ENCODE measurements around the gene GAGE13.
"Not testable (repeated sequence)": the region's sequence is repeated elsewhere in the genome, so short reads cannot be mapped to it uniquely, and the experiment has no call there.

Gene GAGE13

DNA sequence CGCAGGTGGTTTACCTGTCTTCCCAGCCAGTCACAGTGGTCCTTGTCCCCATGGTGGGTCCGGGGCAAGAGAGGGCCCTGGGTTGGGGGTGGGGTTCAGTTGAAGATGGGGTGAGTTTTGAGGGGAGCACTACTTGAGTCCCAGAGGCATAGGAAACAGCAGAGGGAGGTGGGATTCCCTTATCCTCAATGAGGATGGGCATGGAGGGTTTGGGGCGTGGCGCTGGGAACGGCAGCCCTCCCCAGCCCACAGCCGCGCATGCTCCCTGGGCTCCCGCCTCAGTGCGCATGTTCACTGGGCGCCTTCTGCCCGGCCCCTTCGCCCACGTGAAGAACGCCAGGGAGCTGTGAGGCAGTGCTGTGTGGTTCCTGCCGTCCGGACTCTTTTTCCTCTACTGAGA is at the start of gene GAGE13:
Gene GAGE13, plus strand, starts transcription at position 301 of the 400 bp plus-strand sequence. CDS start 1,156 bp downstream, outside the sequence.
- not testable (repeated sequence) for TF ChIP-seq GATA3, GATA2 (IDR thresholded peaks at IDR 0.05; ENCODE audit: low read depth, low read length)

- TF ChIP-seq GATA3 (IDR thresholded peaks at IDR 0.05; ENCODE audit: low read depth, low read length) (no peak), GATA2 (IDR thresholded peaks at IDR 0.05; ENCODE audit: low read depth, low read length) (0 out of 2 replicates have a peak, but pooled peaks have one; percentile 31)
Observed at GRCh38 chrX:49282647-49283011, 48.8 kb upstream of the GAGE13 start.

GRCh38 chrX:49284212-49284611 is 47.2 kb upstream of the GAGE13 start:
- TF ChIP-seq GATA3 (IDR thresholded peaks at IDR 0.05; ENCODE audit: low read depth, low read length) (no peak), GATA2 (IDR thresholded peaks at IDR 0.05; ENCODE audit: low read depth, low read length) (no peak)

DNA sequence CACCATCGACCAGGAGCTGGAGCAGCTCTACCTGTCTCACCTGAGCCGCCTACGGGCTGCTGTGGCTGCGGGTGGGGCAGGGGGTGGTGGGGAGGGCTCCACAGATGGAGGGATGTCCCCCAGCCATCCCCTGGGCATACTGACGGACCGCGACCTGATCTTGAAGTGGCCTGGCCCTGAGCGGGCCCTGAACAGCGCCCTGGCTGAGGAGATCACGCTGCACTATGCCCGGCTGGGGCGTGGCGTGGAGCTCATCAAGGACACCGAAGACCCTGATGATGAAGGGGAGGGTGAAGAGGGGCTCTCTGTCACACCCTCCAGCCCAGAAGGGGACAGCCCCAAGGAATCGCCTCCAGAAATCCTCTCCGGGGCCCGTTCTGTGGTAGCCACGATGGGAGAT is 45.2 kb upstream of the GAGE13 start:
- TF ChIP-seq GATA2 (IDR thresholded peaks at IDR 0.05; ENCODE audit: low read depth, low read length) (no peak), GATA3 (IDR thresholded peaks at IDR 0.05; ENCODE audit: low read depth, low read length) (no peak)

GRCh38 chrX:49286581-49286980 is 44.8 kb upstream of the GAGE13 start:
- TF ChIP-seq GATA3 (IDR thresholded peaks at IDR 0.05; ENCODE audit: low read depth, low read length) (no peak), GATA2 (IDR thresholded peaks at IDR 0.05; ENCODE audit: low read depth, low read length) (no peak)

DNA sequence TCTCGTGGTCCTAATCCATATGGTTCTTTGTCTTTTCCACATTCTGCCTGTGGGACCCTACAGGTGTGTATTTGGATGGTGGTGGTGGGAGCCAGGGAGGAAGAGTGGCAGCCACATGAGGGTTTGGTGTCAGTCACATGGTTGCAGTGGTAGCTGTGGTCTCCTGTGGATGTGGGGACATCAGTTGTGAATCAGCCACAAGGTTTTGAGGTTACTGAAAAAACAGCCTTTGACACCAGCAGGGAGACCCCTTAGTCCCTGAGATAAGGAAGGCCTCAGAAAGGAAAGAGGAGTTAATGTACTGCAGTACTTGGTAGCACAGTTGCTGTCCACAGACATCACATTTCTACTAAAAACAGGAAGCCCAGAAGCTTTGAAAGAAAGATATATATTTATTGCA is 43.7 kb upstream of the GAGE13 start:
- TF ChIP-seq GATA2 (IDR thresholded peaks at IDR 0.05; ENCODE audit: low read depth, low read length) (no peak), GATA3 (IDR thresholded peaks at IDR 0.05; ENCODE audit: low read depth, low read length) (no peak)

DNA sequence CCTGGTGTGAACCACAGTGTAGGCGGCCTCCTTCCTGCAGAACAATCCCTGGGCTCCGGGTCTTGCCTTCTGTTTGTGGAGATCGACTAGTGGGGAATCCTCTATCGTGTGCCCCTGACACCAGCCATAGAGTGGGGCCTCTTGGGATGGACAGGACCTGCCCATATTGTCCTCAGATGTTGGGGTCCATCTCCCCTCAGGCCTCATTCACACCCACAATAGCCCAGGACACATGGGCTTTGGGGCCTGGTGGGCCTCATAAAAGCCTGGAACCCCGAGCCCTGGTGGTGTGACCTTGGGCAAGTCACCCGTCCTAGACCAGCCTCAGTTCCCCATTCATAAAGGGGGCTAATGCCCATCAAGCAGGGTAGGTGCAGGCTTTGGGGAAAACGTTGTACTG is 41.2 kb upstream of the GAGE13 start:
- TF ChIP-seq GATA2 (IDR thresholded peaks at IDR 0.05; ENCODE audit: low read depth, low read length) = no peak

- no peak for TF ChIP-seq GATA2 (IDR thresholded peaks at IDR 0.05; ENCODE audit: low read depth, low read length)
Observed at GRCh38 chrX:49291615-49292337, 39.6 kb upstream of the GAGE13 start.

DNA sequence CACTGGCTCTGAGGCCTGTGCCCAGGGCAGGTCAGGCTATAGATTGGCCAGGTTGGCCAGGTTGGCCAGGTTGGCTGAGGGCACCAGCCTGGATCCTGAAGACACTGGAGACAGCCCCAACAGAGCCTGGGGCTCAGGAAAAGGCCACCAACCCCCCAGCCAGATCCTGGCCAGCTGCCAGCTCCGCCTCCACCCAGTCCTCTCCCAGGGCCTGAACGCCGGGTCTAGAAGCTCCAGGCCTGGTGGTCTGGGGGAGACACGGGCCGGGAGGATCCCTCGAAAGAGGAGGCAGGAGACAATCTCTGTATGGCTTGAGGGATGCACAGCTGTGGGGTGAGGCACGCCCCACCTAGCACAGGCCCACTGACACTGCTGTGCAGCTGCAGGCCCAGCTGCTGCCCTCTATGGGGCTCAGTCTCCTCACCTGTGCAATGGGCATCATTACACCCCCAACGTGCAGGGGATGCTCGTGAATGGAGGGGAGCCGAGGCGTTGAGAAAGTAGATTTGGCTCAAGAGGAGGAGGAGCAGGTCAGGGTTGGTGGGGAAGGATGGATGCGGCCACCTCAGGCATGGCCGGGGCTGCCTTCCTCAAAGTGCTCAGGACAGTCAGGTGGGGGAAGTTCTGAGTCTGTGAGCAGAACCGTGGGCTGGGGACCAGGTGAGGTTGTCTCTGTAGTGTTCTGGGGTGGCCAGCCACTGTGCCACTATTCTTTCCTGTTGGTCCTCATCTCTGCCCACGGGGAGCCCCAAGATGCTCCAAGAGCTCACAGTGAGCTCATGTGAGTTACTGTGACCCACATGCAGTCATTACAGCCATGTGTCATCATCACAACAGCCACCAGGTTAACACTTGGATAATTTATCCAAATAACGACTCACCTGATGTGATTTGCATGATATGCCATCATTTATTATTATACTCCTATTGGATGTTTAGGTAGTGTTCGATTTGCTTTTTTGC is 38.7 kb upstream of the GAGE13 start:
- TF ChIP-seq GATA2 (IDR thresholded peaks at IDR 0.05; ENCODE audit: low read depth, low read length) = no peak

- TF ChIP-seq GATA3 (IDR thresholded peaks at IDR 0.05; ENCODE audit: low read depth, low read length) (no peak), GATA2 (IDR thresholded peaks at IDR 0.05; ENCODE audit: low read depth, low read length) (no peak)
Observed at GRCh38 chrX:49300703-49301102, 30.7 kb upstream of the GAGE13 start.

DNA sequence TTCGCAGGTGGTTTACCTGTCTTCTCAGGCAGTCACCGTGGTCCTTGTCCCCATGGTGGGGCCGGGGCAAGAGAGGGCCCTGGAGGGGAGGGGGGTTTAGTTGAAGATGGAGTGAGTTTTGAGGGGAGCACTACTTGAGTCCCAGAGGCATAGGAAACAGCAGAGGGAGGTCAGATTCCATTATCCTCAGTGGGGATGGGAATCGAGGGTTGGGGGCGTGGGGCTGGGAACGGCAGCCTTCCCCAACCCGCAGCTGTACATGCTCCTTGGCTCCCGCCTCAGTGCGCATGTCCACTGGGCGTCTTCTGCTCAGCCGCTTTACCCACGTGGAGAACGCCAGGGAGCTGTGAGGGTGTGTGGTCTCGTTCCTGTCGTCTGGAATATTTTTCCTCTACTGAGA is 28.0 kb upstream of the GAGE13 start, which contains the start of gene GAGE10:
Gene GAGE10, plus strand, starts transcription at position 301 of the 400 bp plus-strand sequence. CDS start 1,214 bp downstream, outside the sequence.
- no peak for TF ChIP-seq GATA2 (IDR thresholded peaks at IDR 0.05; ENCODE audit: low read depth, low read length)
- TF ChIP-seq GATA3 (IDR thresholded peaks at IDR 0.05; ENCODE audit: low read depth, low read length) = no peak

- TF ChIP-seq GATA2 (IDR thresholded peaks at IDR 0.05; ENCODE audit: low read depth, low read length) (no peak), GATA3 (IDR thresholded peaks at IDR 0.05; ENCODE audit: low read depth, low read length) (no peak)
Observed at GRCh38 chrX:49308604-49309269, 22.6 kb upstream of the GAGE13 start.

DNA sequence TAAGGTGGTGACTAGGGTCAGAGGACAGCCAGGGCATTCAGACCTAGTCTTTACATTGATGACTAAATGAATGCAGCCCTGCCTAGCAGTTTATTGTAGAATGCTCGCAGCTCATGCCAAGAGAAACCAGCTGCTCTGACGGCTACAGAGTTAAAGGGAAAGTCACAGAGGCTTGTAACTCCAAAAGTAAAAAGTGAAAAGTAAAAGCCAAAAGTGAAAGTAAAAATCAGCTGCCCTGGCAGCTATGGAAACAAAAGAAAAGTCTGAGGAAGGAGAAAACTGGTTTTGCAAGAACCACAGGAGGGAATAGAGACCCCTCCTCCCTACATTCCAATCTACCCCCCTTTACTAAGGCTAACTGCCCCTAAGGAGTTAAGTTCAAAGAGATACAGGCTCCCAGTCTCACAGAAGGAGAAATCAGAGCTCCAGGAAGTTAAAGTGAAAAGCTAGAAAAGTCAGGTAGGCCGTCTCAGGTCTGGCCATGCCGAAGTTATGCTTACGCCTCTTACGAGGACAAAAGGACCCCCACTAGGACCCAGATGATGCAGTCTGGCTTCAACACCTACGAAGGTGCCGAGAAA is 21.9 kb upstream of the GAGE13 start:
- no peak for TF ChIP-seq GATA3 (IDR thresholded peaks at IDR 0.05; ENCODE audit: low read depth, low read length)
- no peak for TF ChIP-seq GATA2 (IDR thresholded peaks at IDR 0.05; ENCODE audit: low read depth, low read length)

DNA sequence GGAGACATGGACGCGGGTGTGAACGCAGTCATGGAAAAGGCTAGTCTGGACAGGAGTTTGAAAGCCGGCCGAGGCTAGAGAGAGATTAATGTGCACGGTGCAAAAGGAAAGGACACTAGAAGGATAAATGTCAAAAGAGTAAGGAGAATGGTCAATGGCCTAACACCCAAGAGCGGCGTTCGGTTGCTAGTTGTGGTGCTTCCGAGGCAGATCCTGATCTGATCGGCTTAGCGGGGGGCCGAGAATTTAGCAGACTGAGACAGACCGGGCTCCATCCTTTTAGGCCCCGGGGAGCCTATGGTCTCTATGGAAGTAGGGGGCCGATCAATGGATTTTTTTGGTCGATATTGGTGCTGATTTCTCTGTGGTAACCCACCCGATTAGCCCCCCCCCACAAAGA is 21.0 kb upstream of the GAGE13 start:
- TF ChIP-seq GATA2 (IDR thresholded peaks at IDR 0.05; ENCODE audit: low read depth, low read length) = no peak
- TF ChIP-seq GATA3 (IDR thresholded peaks at IDR 0.05; ENCODE audit: low read depth, low read length) = no peak

Data from SH-SY5Y (cell line).